Measurements from ENCODE around the gene FURIN. TPM values are rescaled to one million over a fixed set of nuclear protein-coding genes. Genes with fewer than 3 reads are reported as not detected.

The FURIN gene
- total and polyA plus RNA-seq, 4 donors = 57.1 to 159 (median 92.1) TPM

DNA sequence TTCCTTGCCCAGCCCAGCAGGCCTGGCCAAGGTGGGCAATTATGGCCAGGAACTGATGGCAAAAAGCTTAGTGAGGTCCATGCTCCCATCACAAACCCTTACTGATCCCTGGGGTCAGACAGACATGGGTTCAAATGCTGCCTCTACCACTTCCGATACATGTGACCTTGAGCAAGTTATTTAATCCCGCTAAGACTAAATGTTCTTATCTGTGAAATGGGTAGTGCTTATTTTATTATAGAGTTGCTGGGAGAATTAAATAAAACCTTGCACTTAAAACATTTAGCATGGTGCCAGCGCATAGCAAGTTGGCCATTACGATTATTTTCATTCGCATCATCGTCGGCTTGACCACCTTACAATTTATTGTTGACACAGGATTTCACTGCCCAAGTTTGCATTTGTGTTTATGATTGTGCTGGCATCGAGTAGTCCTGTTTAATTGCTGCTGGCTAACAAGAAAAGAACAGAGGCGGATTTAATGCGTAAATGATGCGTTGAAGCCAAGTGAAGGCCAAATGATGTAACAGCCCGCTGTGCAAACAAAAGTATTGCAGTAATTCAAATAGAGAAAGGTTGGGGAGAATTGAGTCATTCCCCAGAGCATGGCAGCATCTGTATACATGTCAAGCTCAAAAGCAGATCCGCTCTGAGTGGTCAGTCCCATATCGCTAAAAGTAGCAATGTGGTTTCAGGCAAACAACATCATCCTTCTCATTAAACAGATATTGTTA lies 7.3 kb upstream of the FURIN start:
- no peak overlapping the region for H3K4me3 ChIP-seq
- H3K9me3 ChIP-seq (ENCODE audit: control insufficient read depth in 4 of 4, insufficient read depth in 3 of 4, low read length in 3 of 4) = no peaks in the 10 kb centered on the region
- H3K27me3 ChIP-seq (ENCODE audit: control insufficient read depth in 3 of 3, insufficient read depth in 3 of 3, low read length in 2 of 3) = no peaks in the 10 kb centered on the region
- WGBS, 2 donors = 69 to 88% methylated on average over 14 of the region's 14 CpGs
- ATAC-seq (ENCODE audit: insufficient read depth, low FRiP score) (no peak), DNase-seq (no peak)
- no peak overlapping the region for H3K9ac ChIP-seq (ENCODE audit: insufficient read depth in 1 of 2, low read length in 2 of 2)
- no peaks in the 10 kb centered on the region for H3K36me3 ChIP-seq (ENCODE audit: control insufficient read depth in 4 of 4, insufficient read depth in 4 of 4, low read length in 4 of 4)
- peaks cover 0 to 10% (median 0%) of the 10 kb centered on the region in 5 donors for H3K4me1 ChIP-seq (ENCODE audit: control insufficient read depth in 5 of 5, insufficient read depth in 5 of 5, low read length in 5 of 5)
- H3K27ac ChIP-seq (ENCODE audit: low read depth in 1 of 2, low read length in 1 of 2) = no peak overlapping the region
- TF ChIP-seq, protein P1, sequence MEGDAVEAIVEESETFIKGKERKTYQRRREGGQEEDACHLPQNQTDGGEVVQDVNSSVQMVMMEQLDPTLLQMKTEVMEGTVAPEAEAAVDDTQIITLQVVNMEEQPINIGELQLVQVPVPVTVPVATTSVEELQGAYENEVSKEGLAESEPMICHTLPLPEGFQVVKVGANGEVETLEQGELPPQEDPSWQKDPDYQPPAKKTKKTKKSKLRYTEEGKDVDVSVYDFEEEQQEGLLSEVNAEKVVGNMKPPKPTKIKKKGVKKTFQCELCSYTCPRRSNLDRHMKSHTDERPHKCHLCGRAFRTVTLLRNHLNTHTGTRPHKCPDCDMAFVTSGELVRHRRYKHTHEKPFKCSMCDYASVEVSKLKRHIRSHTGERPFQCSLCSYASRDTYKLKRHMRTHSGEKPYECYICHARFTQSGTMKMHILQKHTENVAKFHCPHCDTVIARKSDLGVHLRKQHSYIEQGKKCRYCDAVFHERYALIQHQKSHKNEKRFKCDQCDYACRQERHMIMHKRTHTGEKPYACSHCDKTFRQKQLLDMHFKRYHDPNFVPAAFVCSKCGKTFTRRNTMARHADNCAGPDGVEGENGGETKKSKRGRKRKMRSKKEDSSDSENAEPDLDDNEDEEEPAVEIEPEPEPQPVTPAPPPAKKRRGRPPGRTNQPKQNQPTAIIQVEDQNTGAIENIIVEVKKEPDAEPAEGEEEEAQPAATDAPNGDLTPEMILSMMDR (IDR thresholded peaks at IDR 0.05; ENCODE audit: control extremely low read depth, extremely low read depth) = no peak

DNA sequence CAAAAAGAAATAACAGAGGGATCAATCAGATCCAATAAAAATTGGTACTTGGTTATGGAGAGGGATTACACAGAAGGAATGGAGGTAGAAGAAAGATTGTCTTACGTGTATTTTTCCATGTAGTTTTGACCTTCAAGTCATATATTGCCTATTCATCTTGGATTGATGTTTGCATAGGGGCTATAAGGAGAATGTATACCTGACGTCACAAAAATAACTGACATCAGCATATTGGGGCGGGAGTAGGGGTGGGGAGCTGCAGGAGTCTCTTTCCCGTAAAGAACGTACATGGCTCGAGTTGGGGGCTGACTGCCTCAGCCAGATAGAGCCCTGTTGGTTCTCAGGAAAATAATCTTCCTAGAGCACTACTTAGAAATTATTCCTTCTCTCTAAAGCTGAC lies 5.9 kb upstream of the FURIN start:
- 93 to 94% methylated on average over 6 of the region's 6 CpGs for WGBS, 2 donors
- H3K9me3 ChIP-seq (ENCODE audit: control insufficient read depth in 4 of 4, insufficient read depth in 3 of 4, low read length in 3 of 4) = no peaks in the 10 kb centered on the region
- H3K27me3 ChIP-seq (ENCODE audit: control insufficient read depth in 3 of 3, insufficient read depth in 3 of 3, low read length in 2 of 3) = no peaks in the 10 kb centered on the region
- H3K36me3 ChIP-seq (ENCODE audit: control insufficient read depth in 4 of 4, insufficient read depth in 4 of 4, low read length in 4 of 4) = no peaks in the 10 kb centered on the region
- DNase-seq (no peak), ATAC-seq (ENCODE audit: insufficient read depth, low FRiP score) (no peak)
- H3K4me1 ChIP-seq (ENCODE audit: control insufficient read depth in 5 of 5, insufficient read depth in 5 of 5, low read length in 5 of 5) = peaks cover 0 to 10% (median 0%) of the 10 kb centered on the region in 5 donors
- H3K9ac ChIP-seq (ENCODE audit: insufficient read depth in 1 of 2, low read length in 2 of 2) = no peak overlapping the region
- no peak overlapping the region for H3K27ac ChIP-seq (ENCODE audit: low read depth in 1 of 2, low read length in 1 of 2)
- H3K4me3 ChIP-seq = no peak overlapping the region
- TF ChIP-seq, protein P1 (IDR thresholded peaks at IDR 0.05; ENCODE audit: control extremely low read depth, extremely low read depth) = no peak

DNA sequence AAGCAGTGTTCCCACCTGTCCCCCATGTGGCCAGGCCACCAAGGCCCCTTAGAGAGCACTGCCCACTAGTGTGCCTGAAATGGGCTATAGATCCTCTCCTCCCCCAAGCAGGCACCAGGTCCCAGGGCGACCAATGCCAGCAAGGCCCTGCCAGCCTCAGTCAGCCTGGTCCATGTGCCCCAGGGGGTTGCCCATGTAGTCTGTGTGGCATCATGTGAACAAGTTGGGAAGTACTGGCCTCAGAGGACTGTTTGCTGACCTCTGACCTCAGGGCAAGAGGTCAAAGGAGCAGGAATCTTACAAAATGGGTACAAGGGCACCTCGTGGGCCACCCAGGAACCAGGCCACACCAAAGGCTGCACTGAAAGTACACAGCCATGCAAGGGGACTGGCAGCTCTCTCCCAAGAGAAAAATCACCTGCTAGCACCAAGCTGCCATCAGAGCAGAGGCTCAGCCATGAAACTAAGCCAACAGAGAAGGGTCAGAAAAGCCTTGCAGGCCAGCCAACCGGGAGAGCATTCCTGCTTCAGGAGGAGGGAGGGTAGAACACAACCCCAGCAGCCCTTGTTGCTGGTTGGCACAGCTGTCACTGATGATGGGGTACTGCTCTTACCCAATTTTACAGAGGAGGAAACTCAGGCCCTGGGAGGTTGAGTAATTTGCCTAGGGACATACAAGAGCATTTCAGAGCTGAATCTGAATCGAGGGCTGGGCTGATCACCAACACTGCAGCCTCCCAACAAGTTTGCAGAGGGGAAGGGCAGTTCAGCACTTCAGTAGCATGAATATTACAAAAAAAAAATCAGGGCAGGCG lies 5.2 kb upstream of the FURIN start:
- TF ChIP-seq, protein P1 (IDR thresholded peaks at IDR 0.05; ENCODE audit: control extremely low read depth, extremely low read depth) = no peak
- ATAC-seq (ENCODE audit: insufficient read depth, low FRiP score) = peak; percentile 43
- 37 to 58% methylated on average over 5 of the region's 5 CpGs for WGBS, 2 donors
- H3K9me3 ChIP-seq (ENCODE audit: control insufficient read depth in 4 of 4, insufficient read depth in 3 of 4, low read length in 3 of 4) = no peaks in the 10 kb centered on the region
- H3K36me3 ChIP-seq (ENCODE audit: control insufficient read depth in 4 of 4, insufficient read depth in 4 of 4, low read length in 4 of 4) = no peaks in the 10 kb centered on the region
- H3K4me3 ChIP-seq = no peak overlapping the region
- H3K27me3 ChIP-seq (ENCODE audit: control insufficient read depth in 3 of 3, insufficient read depth in 3 of 3, low read length in 2 of 3) = no peaks in the 10 kb centered on the region
- peak overlapping the region in 1 of 2 donors; percentile 73 for H3K27ac ChIP-seq (ENCODE audit: low read depth in 1 of 2, low read length in 1 of 2)
- H3K9ac ChIP-seq (ENCODE audit: insufficient read depth in 1 of 2, low read length in 2 of 2) = no peak overlapping the region
- H3K4me1 ChIP-seq (ENCODE audit: control insufficient read depth in 5 of 5, insufficient read depth in 5 of 5, low read length in 5 of 5) = peaks cover 0 to 11% (median 0%) of the 10 kb centered on the region in 5 donors
- no peak for DNase-seq

Data from lung (tissue), 12 donors.